ENCODE measurements around the gene EFHC1. TPM values are rescaled to one million over a fixed set of nuclear protein-coding genes. Genes with fewer than 3 reads are reported as not detected.

The EFHC1 gene
- total RNA-seq, 2 experiments from 2014 or later = 3.4 to 4.8 TPM

DNA sequence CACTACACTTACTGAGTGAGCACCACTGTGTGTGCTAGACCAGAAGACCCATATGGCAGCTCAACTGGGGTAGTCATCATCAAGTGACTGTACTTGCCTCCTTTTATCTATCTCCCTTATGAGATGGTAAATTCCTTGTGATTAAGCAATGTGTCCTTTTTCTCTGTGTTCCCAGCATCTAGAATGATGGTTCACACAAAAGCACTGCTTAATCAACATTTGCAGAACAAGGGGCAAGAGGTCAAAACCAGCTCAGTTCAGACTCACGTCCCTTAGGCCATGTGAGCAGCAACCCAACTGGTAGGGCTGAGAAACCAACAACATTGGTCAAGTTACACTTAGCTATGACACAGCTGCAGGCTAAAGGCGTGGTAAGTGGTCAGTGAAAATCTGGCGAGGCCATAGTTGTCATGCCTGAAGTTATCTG, 146.7 kb downstream of the EFHC1 start:
- Histone ChIP-seq H3K4me1 (ENCODE audit: insufficient read depth, low read length) (peaks cover 16% of the 10 kb centered on the region), H3K4me3 (ENCODE audit: low read length) (no peak overlapping the region), H3K27ac (ENCODE audit: low read depth in 1 of 2, low read length in 2 of 2) (no peak overlapping the region), H3K9me3 (ENCODE audit: control insufficient read depth in 1 of 2, insufficient read depth in 1 of 2, low read length in 2 of 2) (no peaks in the 10 kb centered on the region), H3K36me3 (ENCODE audit: insufficient read depth, low read length) (peaks cover 2% of the 10 kb centered on the region), H3K27me3 (ENCODE audit: control insufficient read depth in 1 of 2, insufficient read depth in 2 of 2, low read length in 2 of 2) (no peaks in the 10 kb centered on the region)
- TF ChIP-seq, protein P1, sequence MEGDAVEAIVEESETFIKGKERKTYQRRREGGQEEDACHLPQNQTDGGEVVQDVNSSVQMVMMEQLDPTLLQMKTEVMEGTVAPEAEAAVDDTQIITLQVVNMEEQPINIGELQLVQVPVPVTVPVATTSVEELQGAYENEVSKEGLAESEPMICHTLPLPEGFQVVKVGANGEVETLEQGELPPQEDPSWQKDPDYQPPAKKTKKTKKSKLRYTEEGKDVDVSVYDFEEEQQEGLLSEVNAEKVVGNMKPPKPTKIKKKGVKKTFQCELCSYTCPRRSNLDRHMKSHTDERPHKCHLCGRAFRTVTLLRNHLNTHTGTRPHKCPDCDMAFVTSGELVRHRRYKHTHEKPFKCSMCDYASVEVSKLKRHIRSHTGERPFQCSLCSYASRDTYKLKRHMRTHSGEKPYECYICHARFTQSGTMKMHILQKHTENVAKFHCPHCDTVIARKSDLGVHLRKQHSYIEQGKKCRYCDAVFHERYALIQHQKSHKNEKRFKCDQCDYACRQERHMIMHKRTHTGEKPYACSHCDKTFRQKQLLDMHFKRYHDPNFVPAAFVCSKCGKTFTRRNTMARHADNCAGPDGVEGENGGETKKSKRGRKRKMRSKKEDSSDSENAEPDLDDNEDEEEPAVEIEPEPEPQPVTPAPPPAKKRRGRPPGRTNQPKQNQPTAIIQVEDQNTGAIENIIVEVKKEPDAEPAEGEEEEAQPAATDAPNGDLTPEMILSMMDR (IDR thresholded peaks at IDR 0.05) = no peak
- Mint-ChIP-seq H3K4me3 (no peak overlapping the region), H3K36me3 (ENCODE audit: low read depth) (peaks cover 12% of the 10 kb centered on the region), H3K9me3 (no peaks in the 10 kb centered on the region), H3K4me1 (ENCODE audit: low read depth) (peaks cover 77% of the 10 kb centered on the region), H3K27me3 (no peaks in the 10 kb centered on the region), H3K27ac (no peak overlapping the region)
- ChIA-PET CTCF (interaction anchor here (1.4 kb wide), 1 partner anchor 8 kb away, joined by 4 read pairs; no protein-coding TSS in a partner anchor), POLR2A (interaction anchor here (1.2 to 1.9 kb wide), 2 partner anchors 10 to 85 kb away, joined by 4 to 10 read pairs; partner anchors contain the start of gene TRAM2)
- ATAC-seq (ENCODE audit: poor library complexity) = no peak
- DNase-seq = no peak
- intact Hi-C loops (cut with DNase I, micrococcal nuclease) = no loop called here

DNA sequence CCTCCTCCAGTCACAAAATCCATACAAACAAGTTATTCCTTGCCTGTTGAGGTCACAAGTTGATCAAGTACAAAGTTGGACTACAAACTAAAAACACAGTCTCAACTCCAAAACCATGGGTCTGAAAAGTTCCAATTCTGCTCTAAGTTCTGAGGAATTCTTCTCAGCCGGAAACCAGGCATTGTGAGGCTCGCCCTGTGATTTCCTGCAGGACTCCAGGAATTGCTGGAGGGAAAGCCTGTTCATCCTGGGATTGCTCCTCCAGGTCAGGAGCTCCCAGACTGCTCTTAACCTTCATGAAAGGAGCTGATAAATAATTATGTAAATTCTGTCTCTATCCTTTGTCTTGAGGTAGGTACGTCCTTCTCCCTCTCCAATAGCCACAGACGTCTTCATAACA, 148.2 kb downstream of the EFHC1 start:
- TF ChIP-seq, protein P1 (IDR thresholded peaks at IDR 0.05) = no peak
- Mint-ChIP-seq H3K4me3 (no peak overlapping the region), H3K4me1 (ENCODE audit: low read depth) (peaks cover 75% of the 10 kb centered on the region), H3K9me3 (no peaks in the 10 kb centered on the region), H3K27me3 (no peaks in the 10 kb centered on the region), H3K36me3 (ENCODE audit: low read depth) (peaks cover 9% of the 10 kb centered on the region), H3K27ac (no peak overlapping the region)
- CTCF ChIA-PET = no interaction called here
- no peak for ATAC-seq (ENCODE audit: poor library complexity)
- POLR2A ChIA-PET = interaction anchor here (1.5 kb wide), 1 partner anchor 284 kb away, joined by 3 read pairs; the partner anchor contains the start of gene MCM3
- no peaks in the 10 kb centered on the region for H3K27me3 ChIP-seq (ENCODE audit: control insufficient read depth in 1 of 2, insufficient read depth in 2 of 2, low read length in 2 of 2)
- intact Hi-C loops (cut with DNase I, micrococcal nuclease) = no loop called here
- peaks cover 19% of the 10 kb centered on the region for H3K4me1 ChIP-seq (ENCODE audit: insufficient read depth, low read length)
- H3K4me3 ChIP-seq (ENCODE audit: low read length) = no peak overlapping the region
- no peak overlapping the region for H3K27ac ChIP-seq (ENCODE audit: low read depth in 1 of 2, low read length in 2 of 2)
- peaks cover 2% of the 10 kb centered on the region for H3K36me3 ChIP-seq (ENCODE audit: insufficient read depth, low read length)
- H3K9me3 ChIP-seq (ENCODE audit: control insufficient read depth in 1 of 2, insufficient read depth in 1 of 2, low read length in 2 of 2) = no peaks in the 10 kb centered on the region
- DNase-seq = no peak

DNA sequence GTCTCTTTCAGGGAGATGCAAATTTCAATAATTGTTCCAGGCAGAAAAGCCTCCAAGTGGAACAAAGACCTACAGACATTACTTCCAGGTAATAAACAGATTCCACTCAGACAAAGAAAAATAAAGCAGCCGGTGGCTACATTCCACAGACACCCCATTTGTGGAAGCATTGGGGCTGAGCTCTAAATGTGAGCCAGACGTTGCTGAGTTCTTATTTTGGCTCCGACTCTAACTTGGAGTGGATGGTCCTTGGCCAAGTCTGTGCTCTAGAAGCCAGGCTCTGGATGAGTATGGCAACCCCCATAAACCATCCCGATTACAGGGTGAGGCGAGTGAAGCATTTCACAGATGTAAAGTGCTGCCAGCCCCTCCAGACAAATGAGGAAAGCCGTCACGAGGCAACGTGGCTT, 150.2 kb downstream of the EFHC1 start:
- Histone ChIP-seq H3K4me3 (ENCODE audit: low read length) (no peak overlapping the region), H3K4me1 (ENCODE audit: insufficient read depth, low read length) (peaks cover 39% of the 10 kb centered on the region), H3K27ac (ENCODE audit: low read depth in 1 of 2, low read length in 2 of 2) (no peak overlapping the region), H3K27me3 (ENCODE audit: control insufficient read depth in 1 of 2, insufficient read depth in 2 of 2, low read length in 2 of 2) (no peaks in the 10 kb centered on the region), H3K36me3 (ENCODE audit: insufficient read depth, low read length) (peaks cover 2% of the 10 kb centered on the region), H3K9me3 (ENCODE audit: control insufficient read depth in 1 of 2, insufficient read depth in 1 of 2, low read length in 2 of 2) (no peaks in the 10 kb centered on the region)
- intact Hi-C loops (cut with DNase I, micrococcal nuclease) = loop anchor here (5.0 to 10.0 kb wide), 3 partner anchors 82 to 425 kb away; partner anchors contain the start of gene GSTA4 (in 1 of the 2)
- no peak overlapping the region for H3K27ac Mint-ChIP-seq
- peaks cover 81% of the 10 kb centered on the region for H3K4me1 Mint-ChIP-seq (ENCODE audit: low read depth)
- DNase-seq (no peak), ATAC-seq (ENCODE audit: poor library complexity) (no peak)
- no peaks in the 10 kb centered on the region for H3K27me3 Mint-ChIP-seq
- no peaks in the 10 kb centered on the region for H3K9me3 Mint-ChIP-seq
- TF ChIP-seq, protein P1 (IDR thresholded peaks at IDR 0.05) = no peak
- H3K36me3 Mint-ChIP-seq (ENCODE audit: low read depth) = no peaks in the 10 kb centered on the region
- H3K4me3 Mint-ChIP-seq = no peak overlapping the region
- CTCF ChIA-PET = no interaction called here
- POLR2A ChIA-PET = no interaction called here
